Measurements from ENCODE around the gene AKR1D1. TPM values are rescaled to one million over a fixed set of nuclear protein-coding genes. Genes with fewer than 3 reads are reported as not detected.
"Not testable (repeated sequence)": the region's sequence is repeated elsewhere in the genome, so short reads cannot be mapped to it uniquely, and the experiment has no call there.

Gene AKR1D1
- polyA plus RNA-seq, 2 of the 4 experiments (the other 2 are of a cell fraction) = 0.06 TPM; not detected in 1

DNA sequence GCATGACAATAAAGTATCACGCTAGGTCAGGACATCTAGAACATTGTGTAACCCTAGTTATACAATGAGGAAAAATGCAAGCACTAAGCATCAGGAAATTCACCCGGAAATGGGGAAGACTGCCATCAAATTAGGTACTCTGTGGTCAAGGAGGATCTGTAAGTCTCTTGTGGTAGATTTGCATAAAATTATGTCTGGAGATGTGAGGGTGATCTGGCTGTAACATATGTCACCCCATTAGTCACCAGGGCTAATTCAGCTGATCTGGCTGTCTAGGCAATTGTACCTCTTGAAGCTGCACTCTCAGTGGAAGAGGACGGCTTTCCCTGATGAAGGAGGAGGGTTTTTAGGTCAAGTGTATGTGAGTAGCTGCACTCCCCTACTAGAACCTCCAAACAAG is 14.8 kb downstream of the AKR1D1 start:
- H3K4me2 ChIP-seq = no peak overlapping the region
- peaks cover 9% of the 10 kb centered on the region; the same call in 2 of the 3 replicates for H3K4me1 ChIP-seq
- H3K27ac ChIP-seq = no peak overlapping the region; a peak in 1 of 6 replicates
- ChIA-PET POLR2A (no interaction called here), CTCF (interaction anchor here (0.7 kb wide), 1 partner anchor 189 kb away, joined by 3 read pairs; no protein-coding TSS in a partner anchor)
- ATAC-seq (no peak), DNase-seq (ENCODE audit: low read depth in 1 of 2, low spot score in 1 of 2) (no peak), FAIRE-seq (no peak)
- no peak overlapping the region for H3K4me3 ChIP-seq
- WGBS (ENCODE audit: missing lambda C conversion rate) = 61% methylated on average over 3 of the region's 3 CpGs
- H3K9me3 ChIP-seq = no peaks in the 10 kb centered on the region
- TF ChIP-seq, protein P1, sequence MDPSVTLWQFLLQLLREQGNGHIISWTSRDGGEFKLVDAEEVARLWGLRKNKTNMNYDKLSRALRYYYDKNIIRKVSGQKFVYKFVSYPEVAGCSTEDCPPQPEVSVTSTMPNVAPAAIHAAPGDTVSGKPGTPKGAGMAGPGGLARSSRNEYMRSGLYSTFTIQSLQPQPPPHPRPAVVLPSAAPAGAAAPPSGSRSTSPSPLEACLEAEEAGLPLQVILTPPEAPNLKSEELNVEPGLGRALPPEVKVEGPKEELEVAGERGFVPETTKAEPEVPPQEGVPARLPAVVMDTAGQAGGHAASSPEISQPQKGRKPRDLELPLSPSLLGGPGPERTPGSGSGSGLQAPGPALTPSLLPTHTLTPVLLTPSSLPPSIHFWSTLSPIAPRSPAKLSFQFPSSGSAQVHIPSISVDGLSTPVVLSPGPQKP (IDR thresholded peaks at IDR 0.05; ENCODE audit: low read depth, low read length) = no peak
- no peak for TF ChIP-seq KDM1A (IDR thresholded peaks at IDR 0.05; ENCODE audit: low read depth)
- no peak for TF ChIP-seq ZNF302 (CRISPR knock-in tag; IDR thresholded peaks at IDR 0.05)
- TF ChIP-seq CBX2 (IDR thresholded peaks at IDR 0.05; ENCODE audit: borderline replicate concordance, low read depth) = no peak
- TF ChIP-seq BCL3 (IDR thresholded peaks at IDR 0.05) = no peak
- no peak for TF ChIP-seq HOXB5 (CRISPR knock-in tag; IDR thresholded peaks at IDR 0.05)
- TF ChIP-seq PHF8 (IDR thresholded peaks at IDR 0.05; ENCODE audit: borderline replicate concordance, low read depth) = no peak
- TF ChIP-seq KDM5A (IDR thresholded peaks at IDR 0.05) = no peak
- no peak for TF ChIP-seq HEYL (CRISPR knock-in tag; IDR thresholded peaks at IDR 0.05)
- TF ChIP-seq, protein P2, sequence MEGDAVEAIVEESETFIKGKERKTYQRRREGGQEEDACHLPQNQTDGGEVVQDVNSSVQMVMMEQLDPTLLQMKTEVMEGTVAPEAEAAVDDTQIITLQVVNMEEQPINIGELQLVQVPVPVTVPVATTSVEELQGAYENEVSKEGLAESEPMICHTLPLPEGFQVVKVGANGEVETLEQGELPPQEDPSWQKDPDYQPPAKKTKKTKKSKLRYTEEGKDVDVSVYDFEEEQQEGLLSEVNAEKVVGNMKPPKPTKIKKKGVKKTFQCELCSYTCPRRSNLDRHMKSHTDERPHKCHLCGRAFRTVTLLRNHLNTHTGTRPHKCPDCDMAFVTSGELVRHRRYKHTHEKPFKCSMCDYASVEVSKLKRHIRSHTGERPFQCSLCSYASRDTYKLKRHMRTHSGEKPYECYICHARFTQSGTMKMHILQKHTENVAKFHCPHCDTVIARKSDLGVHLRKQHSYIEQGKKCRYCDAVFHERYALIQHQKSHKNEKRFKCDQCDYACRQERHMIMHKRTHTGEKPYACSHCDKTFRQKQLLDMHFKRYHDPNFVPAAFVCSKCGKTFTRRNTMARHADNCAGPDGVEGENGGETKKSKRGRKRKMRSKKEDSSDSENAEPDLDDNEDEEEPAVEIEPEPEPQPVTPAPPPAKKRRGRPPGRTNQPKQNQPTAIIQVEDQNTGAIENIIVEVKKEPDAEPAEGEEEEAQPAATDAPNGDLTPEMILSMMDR (IDR thresholded peaks at IDR 0.05) = no peak
- no peak for TF ChIP-seq HOXA7 (CRISPR knock-in tag; IDR thresholded peaks at IDR 0.05)

DNA sequence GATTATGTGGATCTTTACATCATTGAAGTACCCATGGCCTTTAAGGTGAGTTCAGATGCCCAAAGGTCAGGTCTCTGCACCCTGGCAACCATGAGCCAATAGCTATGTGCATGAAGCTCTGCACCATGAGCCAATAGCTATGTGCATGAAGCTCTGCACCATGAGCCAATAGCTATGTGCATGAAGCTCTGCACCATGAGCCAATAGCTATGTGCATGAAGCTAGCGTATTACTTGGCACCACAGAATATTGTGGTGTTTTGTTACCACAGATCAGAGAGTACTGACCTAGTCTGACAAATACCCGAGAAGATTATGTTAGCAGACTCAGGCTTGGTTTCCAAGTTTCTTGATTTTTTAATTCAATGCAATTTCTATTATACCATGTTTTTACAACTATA is 15.6 kb downstream of the AKR1D1 start:
- WGBS (ENCODE audit: missing lambda C conversion rate) = 73% methylated on average over 2 of the region's 2 CpGs
- POLR2A ChIA-PET; H3K27ac ChIP-seq; H3K4me1 ChIP-seq; H3K4me2 ChIP-seq; FAIRE-seq; ATAC-seq; H3K9me3 ChIP-seq; DNase-seq (ENCODE audit: low read depth in 1 of 2, low spot score in 1 of 2); H3K4me3 ChIP-seq: not testable (repeated sequence)
- CTCF ChIA-PET = interaction anchor here (0.8 kb wide), 1 partner anchor 90 kb away, joined by 3 read pairs; the partner anchor contains the start of gene CREB3L2

DNA sequence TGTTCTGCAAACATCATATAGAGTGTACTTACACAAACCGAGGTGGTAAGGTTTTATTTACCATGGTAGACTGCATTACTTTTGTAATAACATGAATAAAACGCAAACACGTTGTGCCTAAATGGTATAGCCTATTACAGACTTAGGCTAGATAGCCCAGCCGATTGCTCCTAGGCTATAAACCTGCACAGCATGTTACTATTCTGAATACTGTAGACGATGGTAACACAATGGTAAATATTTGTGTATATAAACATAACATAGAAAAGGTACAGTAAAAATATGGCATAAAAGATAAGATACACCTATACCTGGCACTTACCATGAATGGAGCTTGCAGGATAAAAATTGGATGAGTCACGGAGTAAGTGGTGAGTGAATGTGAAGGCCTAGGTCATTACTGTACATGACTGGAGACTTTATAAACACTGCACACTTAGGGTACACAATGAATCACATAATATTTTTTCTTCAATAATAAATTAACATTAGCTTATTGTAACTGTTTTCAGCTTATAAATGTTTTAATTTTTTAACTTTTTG is 16.3 kb downstream of the AKR1D1 start:
- H3K4me3 ChIP-seq = no peak overlapping the region
- no peak overlapping the region; a peak in 1 of 6 replicates for H3K27ac ChIP-seq
- WGBS (ENCODE audit: missing lambda C conversion rate) = 32% methylated on average over 6 of the region's 6 CpGs
- no peak for FAIRE-seq
- no peak overlapping the region for H3K4me2 ChIP-seq
- peaks cover 9% of the 10 kb centered on the region; the same call in 2 of the 3 replicates for H3K4me1 ChIP-seq
- TF ChIP-seq FOSL2 (IDR thresholded peaks at IDR 0.05) = no peak
- peak; percentile 49; the same call in 1 of the 2 replicates for TF ChIP-seq FOSL2 (CRISPR knock-in tag; IDR thresholded peaks at IDR 0.05)
- no peak for TF ChIP-seq EHMT2 (IDR thresholded peaks at IDR 0.05; ENCODE audit: low read depth)
- TF ChIP-seq PHF8 (IDR thresholded peaks at IDR 0.05; ENCODE audit: borderline replicate concordance, low read depth) = no peak
- TF ChIP-seq, protein P3, sequence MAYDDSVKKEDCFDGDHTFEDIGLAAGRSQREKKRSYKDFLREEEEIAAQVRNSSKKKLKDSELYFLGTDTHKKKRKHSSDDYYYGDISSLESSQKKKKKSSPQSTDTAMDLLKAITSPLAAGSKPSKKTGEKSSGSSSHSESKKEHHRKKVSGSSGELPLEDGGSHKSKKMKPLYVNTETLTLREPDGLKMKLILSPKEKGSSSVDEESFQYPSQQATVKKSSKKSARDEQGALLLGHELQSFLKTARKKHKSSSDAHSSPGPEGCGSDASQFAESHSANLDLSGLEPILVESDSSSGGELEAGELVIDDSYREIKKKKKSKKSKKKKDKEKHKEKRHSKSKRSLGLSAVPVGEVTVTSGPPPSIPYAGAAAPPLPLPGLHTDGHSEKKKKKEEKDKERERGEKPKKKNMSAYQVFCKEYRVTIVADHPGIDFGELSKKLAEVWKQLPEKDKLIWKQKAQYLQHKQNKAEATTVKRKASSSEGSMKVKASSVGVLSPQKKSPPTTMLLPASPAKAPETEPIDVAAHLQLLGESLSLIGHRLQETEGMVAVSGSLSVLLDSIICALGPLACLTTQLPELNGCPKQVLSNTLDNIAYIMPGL (CRISPR knock-in tag; IDR thresholded peaks at IDR 0.05; ENCODE audit: borderline replicate concordance) = no peak
- no peaks in the 10 kb centered on the region for H3K9me3 ChIP-seq
- DNase-seq (ENCODE audit: low read depth in 1 of 2, low spot score in 1 of 2) = no peak
- ChIA-PET CTCF (interaction anchor here (0.8 kb wide), 2 partner anchors 91 to 193 kb away, joined by 3 read pairs; partner anchors contain the start of gene CREB3L2), POLR2A (no interaction called here)
- peak in 1 of 2 experiments; percentile 39; a peak in 2 of 6 replicates for ATAC-seq
